ENCODE results near the gene KCNQ2.

Gene KCNQ2

GRCh38 chr20:63418617-63419016 lies 53.8 kb downstream of the KCNQ2 start:
- Histone ChIP-seq H3K4me1 (no peaks in the 10 kb centered on the region), H3K36me3 (no peaks in the 10 kb centered on the region), H3K4me3 (no peak overlapping the region), H3K27me3 (peaks cover 0 to 91% of the 10 kb centered on the region in 2 donors), H3K9me3 (no peaks in the 10 kb centered on the region), H3K27ac (no peak overlapping the region)
- no peak for TF ChIP-seq CTCF (IDR thresholded peaks at IDR 0.05)
- intact Hi-C loops (cut with DNase I; ENCODE audit: low total_unique reads) = no loop called here
- no peak for DNase-seq

- Histone ChIP-seq H3K4me1 (no peaks in the 10 kb centered on the region), H3K4me3 (no peak overlapping the region), H3K27me3 (peaks cover 0 to 97% of the 10 kb centered on the region in 2 donors), H3K36me3 (no peaks in the 10 kb centered on the region), H3K27ac (no peak overlapping the region), H3K9me3 (no peaks in the 10 kb centered on the region)
- no peak for DNase-seq
- intact Hi-C loops (cut with DNase I; ENCODE audit: low total_unique reads) = no loop called here
- TF ChIP-seq CTCF (IDR thresholded peaks at IDR 0.05) = no peak
Measured at GRCh38 chr20:63417738-63418120, 54.7 kb downstream of the KCNQ2 start.

GRCh38 chr20:63417097-63417737 lies 55.2 kb downstream of the KCNQ2 start:
- Histone ChIP-seq H3K4me1 (no peaks in the 10 kb centered on the region), H3K27me3 (peaks cover 0 to 97% of the 10 kb centered on the region in 2 donors), H3K36me3 (no peaks in the 10 kb centered on the region), H3K4me3 (no peak overlapping the region), H3K9me3 (no peaks in the 10 kb centered on the region), H3K27ac (no peak overlapping the region)
- intact Hi-C loops (cut with DNase I; ENCODE audit: low total_unique reads) = no loop called here
- no peak for DNase-seq
- no peak for TF ChIP-seq CTCF (IDR thresholded peaks at IDR 0.05)

GRCh38 chr20:63416631-63417030 lies 55.8 kb downstream of the KCNQ2 start:
- no peaks in the 10 kb centered on the region for H3K9me3 ChIP-seq
- H3K4me3 ChIP-seq = no peak overlapping the region
- intact Hi-C loops (cut with DNase I; ENCODE audit: low total_unique reads) = no loop called here
- H3K27me3 ChIP-seq = peaks cover 0 to 97% of the 10 kb centered on the region in 2 donors
- no peak for TF ChIP-seq CTCF (IDR thresholded peaks at IDR 0.05)
- no peak overlapping the region for H3K27ac ChIP-seq
- no peaks in the 10 kb centered on the region for H3K36me3 ChIP-seq
- H3K4me1 ChIP-seq = no peaks in the 10 kb centered on the region
- no peak for DNase-seq

GRCh38 chr20:63415647-63416391 lies 56.6 kb downstream of the KCNQ2 start:
- H3K4me1 ChIP-seq = no peaks in the 10 kb centered on the region
- no peak for DNase-seq
- no peak for TF ChIP-seq CTCF (IDR thresholded peaks at IDR 0.05)
- H3K4me3 ChIP-seq = no peak overlapping the region
- no peaks in the 10 kb centered on the region for H3K9me3 ChIP-seq
- H3K36me3 ChIP-seq = no peaks in the 10 kb centered on the region
- H3K27ac ChIP-seq = no peak overlapping the region
- peaks cover 0 to 97% of the 10 kb centered on the region in 2 donors for H3K27me3 ChIP-seq
- intact Hi-C loops (cut with DNase I; ENCODE audit: low total_unique reads) = no loop called here
